Activated T-helper 17 cell treated with anti-CD3 and anti-CD28 coated beads, Interleukin-2, amount 50 U/mL, for 72 hours (primary cell): Measurements from ENCODE around the gene TMEM98. TPM values are rescaled to one million over a fixed set of nuclear protein-coding genes. Genes with fewer than 3 reads are reported as not detected.
"Not testable (repeated sequence)": the region's sequence is repeated elsewhere in the genome, so short reads cannot be mapped to it uniquely, and the experiment has no call there.

ENCODE experiments used
- ATAC-seq: fragments of 150-1000 bp; cut with Tn5 transposase; replicated peaks from 2 replicates; pipeline ENCODE4 v1.10.0; 2021; ENCODE audit warnings: mild to moderate bottlenecking, moderate library complexity
- H3K27ac Mint-ChIP-seq: one replicate; pipeline ENCODE4 v1.8.0; 2022; ENCODE audit warnings: mixed read lengths
- H3K27me3 Mint-ChIP-seq: one replicate; pipeline ENCODE4 v1.8.0; 2022; ENCODE audit warnings: mixed read lengths
- H3K36me3 Mint-ChIP-seq: one replicate; pipeline ENCODE4 v1.8.0; 2022; ENCODE audit warnings: low read depth, mild to moderate bottlenecking, mixed read lengths
- H3K4me1 Mint-ChIP-seq: one replicate; pipeline ENCODE4 v1.8.0; 2022; ENCODE audit warnings: mixed read lengths
- H3K4me3 Mint-ChIP-seq: one replicate; pipeline ENCODE4 v1.8.0; 2022; ENCODE audit warnings: mild to moderate bottlenecking, mixed read lengths
- H3K9me3 Mint-ChIP-seq: one replicate; pipeline ENCODE4 v1.8.0; 2022; ENCODE audit warnings: mixed read lengths
- total RNA-seq, 2 donors: library from RNA; stranded (reverse); gene quantifications; one replicate each; pipeline ENCODE4 v1.2.3, GENCODE V29; 2022

Gene TMEM98
- total RNA-seq, 2 donors from 2014 or later: 0.21 TPM; not detected in 1

- no peaks in the 10 kb centered on the region for H3K4me1 Mint-ChIP-seq
- ATAC-seq: no peak
- H3K36me3 Mint-ChIP-seq: no peaks in the 10 kb centered on the region
- no peak overlapping the region for H3K27ac Mint-ChIP-seq
- H3K4me3 Mint-ChIP-seq: no peak overlapping the region
- H3K27me3 Mint-ChIP-seq: peaks cover 17% of the 10 kb centered on the region
- no peaks in the 10 kb centered on the region for H3K9me3 Mint-ChIP-seq
These were observed 15.8 kb downstream of the TMEM98 start for GRCh38 chr17:32943647-32944191.

GRCh38 chr17:32944248-32945020 is 16.5 kb downstream of the TMEM98 start:
- ATAC-seq: no peak
- H3K9me3 Mint-ChIP-seq: no peaks in the 10 kb centered on the region
- no peak overlapping the region for H3K27ac Mint-ChIP-seq
- H3K4me1 Mint-ChIP-seq: no peaks in the 10 kb centered on the region
- H3K27me3 Mint-ChIP-seq: peaks cover 14% of the 10 kb centered on the region
- H3K4me3 Mint-ChIP-seq: no peak overlapping the region
- H3K36me3 Mint-ChIP-seq: no peaks in the 10 kb centered on the region

DNA sequence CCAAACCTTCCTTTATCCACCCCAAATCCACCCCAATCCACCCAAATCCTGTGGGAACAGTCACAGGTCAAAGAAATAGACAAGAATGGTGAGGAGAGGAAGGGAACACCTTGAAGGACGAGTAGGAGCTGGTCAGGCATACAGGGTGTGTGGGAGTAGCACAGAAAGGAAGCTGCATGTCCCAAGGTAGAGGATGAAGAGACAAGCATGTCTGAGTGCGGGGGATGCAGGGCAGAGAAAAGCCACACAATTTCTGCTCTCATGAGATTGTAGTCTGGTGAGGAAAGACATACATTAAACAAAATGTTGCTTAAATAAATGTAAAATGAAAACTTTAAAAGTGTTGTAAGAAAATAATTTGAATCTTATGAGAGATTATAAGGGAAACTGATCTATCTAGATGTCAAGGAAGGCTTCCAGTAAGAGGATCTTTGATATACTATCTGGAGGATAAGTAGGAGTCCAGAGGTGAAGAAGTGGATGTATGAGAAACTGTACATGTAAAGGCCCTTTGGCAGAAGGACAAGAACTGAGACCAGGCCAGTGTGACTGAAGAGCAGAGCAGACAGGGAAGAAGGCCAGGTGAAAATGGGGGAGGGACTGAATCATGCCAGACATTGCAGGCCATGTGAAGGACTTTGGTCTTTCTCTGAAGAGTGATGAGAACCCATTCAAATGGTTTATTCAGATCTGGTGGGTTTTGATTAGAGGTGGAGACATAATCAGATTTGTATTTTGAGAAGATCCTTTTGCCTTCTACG is 18.6 kb downstream of the TMEM98 start:
- Mint-ChIP-seq H3K4me3 (no peak overlapping the region), H3K9me3 (no peaks in the 10 kb centered on the region), H3K27ac (no peak overlapping the region), H3K4me1 (no peaks in the 10 kb centered on the region), H3K27me3 (peaks cover 11% of the 10 kb centered on the region), H3K36me3 (no peaks in the 10 kb centered on the region)
- no peak for ATAC-seq

GRCh38 chr17:32947736-32948135 is 19.8 kb downstream of the TMEM98 start:
- no peak overlapping the region for H3K27ac Mint-ChIP-seq
- H3K9me3 Mint-ChIP-seq: no peaks in the 10 kb centered on the region
- H3K27me3 Mint-ChIP-seq: peaks cover 21% of the 10 kb centered on the region
- no peak overlapping the region for H3K4me3 Mint-ChIP-seq
- no peak for ATAC-seq
- no peaks in the 10 kb centered on the region for H3K36me3 Mint-ChIP-seq
- H3K4me1 Mint-ChIP-seq: no peaks in the 10 kb centered on the region

- ATAC-seq: no peak
- Mint-ChIP-seq H3K9me3 (no peaks in the 10 kb centered on the region), H3K4me1 (no peaks in the 10 kb centered on the region), H3K27ac (no peak overlapping the region), H3K36me3 (no peaks in the 10 kb centered on the region), H3K27me3 (peaks cover 19% of the 10 kb centered on the region), H3K4me3 (no peak overlapping the region)
These were observed 21.2 kb downstream of the TMEM98 start for GRCh38 chr17:32949181-32949580.

DNA sequence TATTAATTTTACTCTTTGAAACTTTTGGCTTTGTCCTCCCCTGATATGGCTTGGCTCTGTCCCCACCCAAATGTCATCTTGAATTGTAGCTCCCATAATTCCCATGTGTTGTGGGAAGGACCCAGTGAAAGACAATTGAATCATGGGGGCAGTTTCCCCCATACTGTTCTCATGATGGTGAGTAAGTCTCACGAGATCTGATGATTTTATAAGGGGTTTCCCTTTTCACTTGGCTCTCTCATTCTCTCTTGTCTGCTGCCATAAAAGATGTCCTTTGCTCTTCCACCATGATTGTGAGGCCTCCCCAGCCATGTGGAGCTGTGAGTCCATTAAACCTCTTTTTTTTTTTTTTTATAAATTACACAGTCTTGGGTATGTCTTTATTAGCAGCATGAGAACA is 24.5 kb downstream of the TMEM98 start:
- ATAC-seq, H3K36me3 Mint-ChIP-seq, H3K4me1 Mint-ChIP-seq, H3K27ac Mint-ChIP-seq, H3K4me3 Mint-ChIP-seq, H3K9me3 Mint-ChIP-seq: not testable (repeated sequence)
- peaks cover 19% of the 10 kb centered on the region for H3K27me3 Mint-ChIP-seq

DNA sequence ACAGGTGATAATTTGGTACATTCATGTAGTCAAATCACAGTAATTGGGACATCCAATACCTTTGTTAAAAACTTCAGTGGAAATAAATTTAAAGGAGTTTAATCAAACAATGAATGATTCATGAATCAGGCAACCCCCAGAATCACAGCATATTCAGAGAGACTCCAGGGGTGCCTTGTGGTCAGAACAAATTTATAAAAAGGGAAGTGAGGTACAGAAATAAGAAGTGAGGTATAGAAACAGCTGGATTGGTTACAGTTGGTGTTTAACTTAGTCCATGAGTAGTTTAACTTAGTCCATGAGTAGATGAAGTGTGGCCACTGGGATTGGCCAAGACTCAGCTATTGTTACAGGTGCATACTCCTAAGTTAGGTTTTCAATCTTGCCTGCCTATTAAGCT is 25.1 kb downstream of the TMEM98 start:
- no peaks in the 10 kb centered on the region for H3K9me3 Mint-ChIP-seq

DNA sequence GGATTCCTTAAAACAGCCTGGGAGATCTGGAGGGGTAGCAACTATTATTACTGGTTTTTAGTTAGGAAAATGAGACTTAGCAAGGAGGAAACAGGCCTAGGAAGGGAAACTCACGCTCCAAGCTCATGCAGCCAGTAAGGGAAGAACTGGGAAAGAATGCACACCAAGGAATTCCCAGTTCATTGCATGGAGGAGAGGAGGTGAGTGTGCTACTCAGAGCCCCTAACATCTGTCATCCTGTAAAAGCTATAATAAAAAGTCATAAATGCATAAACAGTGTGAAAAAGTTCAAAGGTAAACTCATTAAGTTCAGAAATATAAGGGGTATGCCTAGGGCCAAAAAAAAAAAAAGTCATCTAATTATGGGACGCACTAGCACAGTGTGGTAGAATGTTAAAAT is 25.9 kb downstream of the TMEM98 start:
- no peaks in the 10 kb centered on the region for H3K36me3 Mint-ChIP-seq
- no peaks in the 10 kb centered on the region for H3K9me3 Mint-ChIP-seq
- ATAC-seq: no peak
- H3K4me3 Mint-ChIP-seq: no peak overlapping the region
- H3K4me1 Mint-ChIP-seq: no peaks in the 10 kb centered on the region
- peaks cover 19% of the 10 kb centered on the region for H3K27me3 Mint-ChIP-seq
- H3K27ac Mint-ChIP-seq: no peak overlapping the region

More for the DNA sequence above, 25.1 kb downstream of the TMEM98 start:
- no peak overlapping the region for H3K27ac Mint-ChIP-seq
- H3K36me3 Mint-ChIP-seq: no peaks in the 10 kb centered on the region
- H3K4me3 Mint-ChIP-seq: no peak overlapping the region
- ATAC-seq: no peak
- H3K27me3 Mint-ChIP-seq: peaks cover 19% of the 10 kb centered on the region
- H3K4me1 Mint-ChIP-seq: no peaks in the 10 kb centered on the region

GRCh38 chr17:32954477-32954876 is 26.5 kb downstream of the TMEM98 start:
- Mint-ChIP-seq H3K36me3 (no peaks in the 10 kb centered on the region), H3K4me1 (no peaks in the 10 kb centered on the region), H3K27ac (no peak overlapping the region), H3K4me3 (no peak overlapping the region), H3K9me3 (no peaks in the 10 kb centered on the region), H3K27me3 (peaks cover 19% of the 10 kb centered on the region)
- no peak for ATAC-seq

- no peak overlapping the region for H3K4me3 Mint-ChIP-seq
- ATAC-seq: no peak
- H3K27me3 Mint-ChIP-seq: peaks cover 19% of the 10 kb centered on the region
- no peaks in the 10 kb centered on the region for H3K36me3 Mint-ChIP-seq
- H3K27ac Mint-ChIP-seq: no peak overlapping the region
- no peaks in the 10 kb centered on the region for H3K9me3 Mint-ChIP-seq
- no peaks in the 10 kb centered on the region for H3K4me1 Mint-ChIP-seq
These were observed 27.2 kb downstream of the TMEM98 start for GRCh38 chr17:32955155-32955554.

DNA sequence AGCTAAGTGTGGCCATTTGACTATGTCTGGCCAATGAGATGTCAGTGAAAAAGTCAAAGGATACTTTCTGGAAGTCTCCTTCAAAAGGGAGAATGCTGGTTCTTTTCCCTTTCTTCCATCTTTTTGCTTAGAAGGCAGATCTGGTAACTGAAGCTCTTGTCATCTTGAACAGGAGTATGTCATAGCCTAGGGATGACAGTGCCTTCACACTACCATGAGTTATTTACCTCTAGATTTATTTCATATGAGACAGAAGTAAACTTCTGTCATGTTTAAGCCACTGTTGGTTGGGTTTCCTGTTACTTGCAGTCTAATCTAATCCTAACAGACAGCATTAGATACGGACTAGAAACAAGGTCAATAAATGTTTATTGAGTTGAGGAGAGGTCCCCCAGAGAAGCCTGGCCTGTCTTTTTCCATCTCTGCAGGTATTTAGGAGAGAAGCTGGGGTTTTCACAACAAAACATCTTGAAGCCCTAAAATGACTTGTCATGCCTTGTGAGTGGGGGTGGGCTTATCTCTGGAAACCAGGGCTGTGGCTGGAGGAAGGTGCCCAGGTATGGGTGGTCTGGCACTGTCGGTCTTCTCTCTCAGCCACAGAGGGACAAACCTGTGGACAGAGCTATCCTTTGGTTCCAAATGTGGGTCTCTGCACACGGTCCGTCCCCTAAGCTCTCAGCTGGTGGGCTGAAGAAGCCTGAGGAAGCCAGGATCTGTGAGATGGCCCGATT is 28.5 kb downstream of the TMEM98 start:
- Mint-ChIP-seq H3K27me3 (peaks cover 24% of the 10 kb centered on the region), H3K36me3 (no peaks in the 10 kb centered on the region), H3K4me3 (no peak overlapping the region), H3K4me1 (no peaks in the 10 kb centered on the region), H3K9me3 (no peaks in the 10 kb centered on the region), H3K27ac (no peak overlapping the region)
- ATAC-seq: no peak

DNA sequence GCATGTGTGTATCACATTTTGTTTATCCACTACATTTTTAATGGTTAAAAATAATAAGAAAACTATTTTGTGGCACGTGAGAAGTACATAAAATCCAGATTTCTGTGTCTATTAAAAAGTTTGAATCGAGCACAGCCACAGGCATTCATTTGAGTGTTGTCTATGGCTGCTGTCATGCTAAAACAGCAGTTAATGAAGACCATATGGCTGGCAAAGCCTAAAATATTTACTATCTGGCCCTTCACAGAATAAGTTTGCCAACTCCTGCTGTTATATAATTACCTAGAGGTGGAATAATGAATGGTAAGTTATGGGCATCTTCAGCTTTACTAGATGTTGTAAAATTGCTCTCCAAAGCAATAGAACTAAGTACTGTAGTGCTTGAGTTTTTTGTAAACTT is 30.5 kb downstream of the TMEM98 start:
- Mint-ChIP-seq H3K27ac (no peak overlapping the region), H3K4me3 (no peak overlapping the region), H3K27me3 (peaks cover 23% of the 10 kb centered on the region), H3K4me1 (no peaks in the 10 kb centered on the region), H3K36me3 (no peaks in the 10 kb centered on the region), H3K9me3 (no peaks in the 10 kb centered on the region)
- no peak for ATAC-seq

DNA sequence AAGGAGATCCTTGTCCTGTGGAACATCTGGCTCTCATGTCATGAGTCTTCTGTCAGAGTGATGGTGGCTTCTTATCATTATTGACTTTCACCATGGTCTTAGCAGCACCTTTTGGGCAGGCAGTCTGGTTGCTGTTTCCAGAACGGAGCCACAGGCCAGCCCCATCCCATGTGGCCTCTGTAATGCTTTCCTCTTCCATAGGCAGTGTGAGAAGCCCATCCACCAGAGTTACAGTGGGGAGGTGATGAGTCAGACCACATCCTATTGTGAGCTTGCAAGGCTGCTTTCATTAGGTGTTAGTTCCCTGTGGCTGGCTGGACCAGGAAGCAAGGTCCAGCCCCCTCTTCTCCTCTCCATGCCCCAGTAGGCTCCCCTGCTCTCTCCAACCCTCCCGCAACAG is 32.9 kb downstream of the TMEM98 start:
- ATAC-seq: no peak
- Mint-ChIP-seq H3K36me3 (no peaks in the 10 kb centered on the region), H3K4me1 (no peaks in the 10 kb centered on the region), H3K27me3 (peaks cover 31% of the 10 kb centered on the region), H3K9me3 (no peaks in the 10 kb centered on the region), H3K27ac (no peak overlapping the region), H3K4me3 (no peak overlapping the region)

DNA sequence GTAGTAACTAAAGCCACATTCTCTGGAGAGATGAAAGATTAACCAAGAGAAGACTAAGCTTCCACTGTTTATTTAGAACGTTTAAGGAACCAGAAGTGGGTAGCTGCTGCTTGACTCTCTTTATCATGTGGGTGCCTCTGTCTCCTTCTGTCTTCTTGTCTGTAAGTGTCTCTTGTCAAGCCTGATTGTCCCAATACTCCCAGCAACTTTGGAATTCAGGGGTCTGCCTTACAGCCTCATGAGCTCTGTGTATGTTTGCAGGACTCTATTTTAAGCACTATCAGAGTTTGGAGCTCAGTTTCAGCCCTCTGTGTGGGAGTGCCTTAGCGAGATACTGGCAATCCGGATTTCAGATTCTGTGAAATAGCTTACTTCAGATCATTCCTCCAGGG is 34.4 kb downstream of the TMEM98 start:
- Mint-ChIP-seq H3K9me3 (no peaks in the 10 kb centered on the region), H3K27me3 (peaks cover 31% of the 10 kb centered on the region), H3K4me3 (no peak overlapping the region), H3K36me3 (no peaks in the 10 kb centered on the region), H3K4me1 (no peaks in the 10 kb centered on the region), H3K27ac (no peak overlapping the region)
- ATAC-seq: no peak
